Spleen (tissue), 11 donors: Measurements from ENCODE around the gene CD69. TPM values are rescaled to one million over a fixed set of nuclear protein-coding genes. Genes with fewer than 3 reads are reported as not detected.
A peak's percentile ranks its signal among the peaks of the same experiment; 100 is the strongest.

Experiments
- DNase-seq: peaks from one replicate; pipeline ENCODE4 v3.0.0-alpha.2; 2020
- H3K27ac ChIP-seq, 8 donors: fragments of 200-600 bp; sonication (generic) in 7 of 8; 1 replicate in 4 of 8; 2 replicates in 4 of 8; pipeline versions ENCODE4 v1.5.0 to v1.8.0; 2016 to 2021; ENCODE audit warnings: inconsistent platforms in 4 of 8, mild to moderate bottlenecking in 4 of 8, moderate library complexity in 1 of 8
- H3K27me3 ChIP-seq, 7 donors: fragments of 200-600 bp; sonication (generic) in 6 of 7; replicated peaks in 1 of 7; 1 replicate in 4 of 7; 2 replicates in 3 of 7; pipeline versions ENCODE4 v1.5.0 to v1.8.0; 2016 to 2021; ENCODE audit warnings: inconsistent platforms in 3 of 7, mild to moderate bottlenecking in 1 of 7
- H3K36me3 ChIP-seq, 6 donors: fragments of 200-600 bp; sonication (generic) in 5 of 6; 1 replicate in 4 of 6; 2 replicates in 2 of 6; pipeline versions ENCODE4 v1.5.0 to v1.8.0; 2016 to 2021; ENCODE audit warnings: inconsistent platforms in 2 of 6
- H3K4me1 ChIP-seq, 6 donors: fragments of 200-600 bp; sonication (generic) in 5 of 6; 1 replicate in 3 of 6; 2 replicates in 3 of 6; pipeline versions ENCODE4 v1.5.0 to v1.8.0; 2016 to 2021; ENCODE audit warnings: inconsistent platforms in 3 of 6
- H3K4me3 ChIP-seq, 8 donors: fragments of 200-600 bp; sonication (generic) in 7 of 8; 1 replicate in 4 of 8; 2 replicates in 4 of 8; pipeline versions ENCODE4 v1.5.0 to v1.8.0; 2016 to 2021; ENCODE audit warnings: inconsistent platforms in 4 of 8, mild to moderate bottlenecking in 4 of 8, moderate library complexity in 2 of 8
- H3K9me3 ChIP-seq, 8 donors: fragments of 200-600 bp; sonication (generic) in 7 of 8; 1 replicate in 4 of 8; 2 replicates in 4 of 8; pipeline versions ENCODE4 v1.5.0 to v1.8.0; 2016 to 2021; ENCODE audit warnings: inconsistent platforms in 4 of 8
- CTCF ChIP-seq, 11 experiments: fragments of 200-600 bp in 7 of 11; fragments of 450-650 bp in 4 of 11; sonication (generic) in 4 of 11; IDR thresholded peaks in 8 of 11; conservative IDR thresholded peaks in 3 of 11; 1 replicate in 7 of 11; 2 replicates in 4 of 11; pipeline versions ENCODE4 v1.4.0 to v1.8.0; 2016 to 2021; ENCODE audit warnings: antibody characterized with exemption in 11 of 11, inconsistent platforms in 4 of 11, mild to moderate bottlenecking in 1 of 11
- POLR2A ChIP-seq, 3 donors: fragments of 450-650 bp; IDR thresholded peaks; one replicate each; pipeline ENCODE4 v1.5.1; 2017; ENCODE audit warnings: antibody characterized with exemption in 3 of 3, mild to moderate bottlenecking in 1 of 3
- POLR2AphosphoS5 ChIP-seq, 3 donors: sonication (generic); formaldehyde crosslinking; IDR thresholded peaks; one replicate each; pipeline ENCODE4 v1.5.1; 2017; ENCODE audit warnings: antibody characterized with exemption in 3 of 3
- WGBS, 5 donors: extraction: QIAGEN DNeasy Blood & Tissue Kit in 3 of 5; methylation state at CpG; one replicate each; pipeline versions ENCODE4 v1.1.5 to v1.1.7; 2013 to 2018; 5-methylcytosine and 5-hydroxymethylcytosine counted together
- intact Hi-C: fragments of 100-400 bp; cut with DNase I; formaldehyde crosslinking; loops from one replicate; pipeline ENCODE4 v1.15.0; 2023; ENCODE audit warnings: low total_unique reads
- polyA plus RNA-seq, 3 donors: library from polyadenylated mRNA; stranded (reverse); fragments of 200-250 nt; gene quantifications; one replicate each; pipeline ENCODE4 v1.2.1, GENCODE V29; 2013
- total RNA-seq, 7 donors: library from RNA; depleted of rRNA in 3 of 7; stranded (reverse); fragments of >200 nt in 3 of 7; fragmentation: NEBNext Ultra II Directional in 4 of 7; extraction: Animal tissue kit (Norgen Biotek cat#: 25700) in 4 of 7; gene quantifications; one replicate each; pipeline versions ENCODE4 v1.1.0 to v1.2.1, GENCODE V29; 2016 to 2021
- donor health status: healthy with polysubstance abuse.
- donor health status: DM: no; HTN: no; CAD: no; lungs with moderate emphysema.
- donor health status: DM: no; HTN: no; CAD: no.
- donor health status: Bipolar disorder and iron deficiency.
- donor health status: healthy.
- donor health status: DM: no; HTN: no; CAD: no.
- donor health status: DM: yes; HTN: yes; CAD: no.

The CD69 gene
- total and polyA plus RNA-seq, 10 donors: 29.5 to 123 (median 62.1) TPM

DNA sequence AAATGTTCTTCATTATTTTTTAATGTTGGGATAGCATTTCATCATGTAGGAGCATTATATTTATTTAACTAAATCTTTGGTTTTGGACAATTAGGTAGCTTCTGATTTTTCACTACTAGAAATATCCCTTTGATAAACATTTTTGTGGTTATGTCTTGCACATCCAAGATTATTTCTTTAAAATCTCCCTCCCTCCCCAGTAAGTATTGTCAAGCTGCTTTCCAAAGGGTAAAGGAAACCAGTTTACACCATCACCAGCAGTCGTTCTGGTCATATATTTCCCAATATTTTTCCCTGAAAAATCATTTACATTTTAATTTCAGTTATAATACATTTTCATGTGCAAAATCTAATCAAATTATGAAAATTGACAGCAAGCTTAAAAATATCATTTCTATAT is 11.1 kb downstream of the CD69 start:
- WGBS, 5 donors: 0 to 55% (median 33%) methylated on average over 1 of the region's 1 CpG
- intact Hi-C loops: loop anchor here (2.0 to 5.0 kb wide), 2 partner anchors 48 to 177 kb away; no protein-coding TSS in a partner anchor
- DNase-seq: no peak

DNA sequence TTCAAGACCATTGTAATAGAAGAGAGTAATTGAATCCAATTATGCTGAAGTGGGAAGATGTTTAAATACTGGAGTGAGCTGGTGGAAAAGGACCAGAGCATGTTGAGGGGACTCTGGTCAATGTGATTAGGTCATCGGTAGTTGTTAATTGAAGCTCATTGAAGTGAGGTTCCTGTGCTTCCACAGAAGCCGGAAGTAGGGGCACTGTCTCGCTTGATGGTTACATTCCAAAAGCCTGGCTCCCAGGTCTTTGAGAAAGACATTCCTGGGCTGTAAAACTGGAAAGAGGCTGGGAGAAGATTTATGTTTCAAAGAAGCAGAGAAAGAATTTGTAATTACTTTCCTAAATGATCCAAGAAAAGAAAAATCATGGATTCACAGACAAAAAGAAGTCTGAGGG is 15.5 kb downstream of the CD69 start:
- no peak for TF ChIP-seq POLR2AphosphoS5 (IDR thresholded peaks at IDR 0.05)
- TF ChIP-seq CTCF (IDR thresholded peaks at IDR 0.05 in 8 of 11, conservative IDR thresholded peaks at IDR 0.05 in 3 of 11): no peak
- TF ChIP-seq POLR2A (IDR thresholded peaks at IDR 0.05): no peak
- no peak overlapping the region for H3K4me3 ChIP-seq
- no peak overlapping the region for H3K27ac ChIP-seq
- WGBS, 5 donors: 73 to 81% (median 78%) methylated on average over 3 of the region's 3 CpGs
- DNase-seq: no peak
- intact Hi-C loops: no loop called here
- H3K27me3 ChIP-seq: no peaks in the 10 kb centered on the region
- H3K36me3 ChIP-seq: no peaks in the 10 kb centered on the region
- H3K4me1 ChIP-seq: peaks cover 5 to 61% (median 34%) of the 10 kb centered on the region in 6 donors
- no peaks in the 10 kb centered on the region for H3K9me3 ChIP-seq

More for the DNA sequence above, 11.1 kb downstream of the CD69 start:
- H3K27ac ChIP-seq: no peak overlapping the region
- H3K4me3 ChIP-seq: no peak overlapping the region
- TF ChIP-seq POLR2A (IDR thresholded peaks at IDR 0.05) (no peak), CTCF (IDR thresholded peaks at IDR 0.05 in 8 of 11, conservative IDR thresholded peaks at IDR 0.05 in 3 of 11) (no peak), POLR2AphosphoS5 (IDR thresholded peaks at IDR 0.05) (no peak)
- H3K27me3 ChIP-seq: no peaks in the 10 kb centered on the region
- peaks cover 9 to 64% (median 30%) of the 10 kb centered on the region in 6 donors for H3K4me1 ChIP-seq
- H3K36me3 ChIP-seq: peaks cover 0 to 32% (median 11%) of the 10 kb centered on the region in 6 donors
- no peaks in the 10 kb centered on the region for H3K9me3 ChIP-seq

GRCh38 chr12:9742661-9743060 is 18.0 kb downstream of the CD69 start:
- DNase-seq: peak; percentile 72
- Histone ChIP-seq H3K9me3 (no peaks in the 10 kb centered on the region), H3K4me3 (no peak overlapping the region), H3K4me1 (peaks cover 9 to 56% (median 43%) of the 10 kb centered on the region in 6 donors), H3K36me3 (no peaks in the 10 kb centered on the region), H3K27ac (peak overlapping the region; percentile 49 to 89 (median 78)), H3K27me3 (no peaks in the 10 kb centered on the region)
- 47 to 49% (median 48%) methylated on average over 5 of the region's 5 CpGs for WGBS, 5 donors
- peak in 1 of 3 donors; percentile 37 for TF ChIP-seq POLR2AphosphoS5 (IDR thresholded peaks at IDR 0.05)
- no peak for TF ChIP-seq CTCF (IDR thresholded peaks at IDR 0.05 in 8 of 11, conservative IDR thresholded peaks at IDR 0.05 in 3 of 11)
- intact Hi-C loops: no loop called here

GRCh38 chr12:9741726-9742125 is 19.0 kb downstream of the CD69 start:
- peak overlapping the region in 1 of 8 donors; percentile 28 for H3K4me3 ChIP-seq
- WGBS, 5 donors: 23 to 44% (median 34%) methylated on average over 4 of the region's 4 CpGs
- intact Hi-C loops: no loop called here
- DNase-seq: peak; percentile 80
- TF ChIP-seq CTCF (IDR thresholded peaks at IDR 0.05 in 8 of 11, conservative IDR thresholded peaks at IDR 0.05 in 3 of 11): no peak
- TF ChIP-seq POLR2AphosphoS5 (IDR thresholded peaks at IDR 0.05): peak in 1 of 3 donors; percentile 76
- TF ChIP-seq POLR2A (IDR thresholded peaks at IDR 0.05): peak in 1 of 3 donors; percentile 15
- H3K36me3 ChIP-seq: no peaks in the 10 kb centered on the region
- H3K4me1 ChIP-seq: peaks cover 17 to 65% (median 53%) of the 10 kb centered on the region in 6 donors
- H3K27me3 ChIP-seq: no peaks in the 10 kb centered on the region
- H3K27ac ChIP-seq: peak overlapping the region; percentile 54 to 89 (median 78)
- no peaks in the 10 kb centered on the region for H3K9me3 ChIP-seq
